HK-2 (cell line): ENCODE data around the gene COL7A1.
A peak's percentile ranks its signal among the peaks of the same experiment; 100 is the strongest.
"Not testable (repeated sequence)": the region's sequence is repeated elsewhere in the genome, so short reads cannot be mapped to it uniquely, and the experiment has no call there.

Experiments used
- DNase-seq: peaks from one replicate; pipeline ENCODE4 v3.0.0-alpha.2; 2018; ENCODE audit not compliant: unreplicated experiment

Gene COL7A1

GRCh38 chr3:48563382-48563918 is 31.7 kb downstream of the COL7A1 start, which contains the start of gene UCN2:
Gene UCN2 (minus strand): TSS chr3:48563781. CDS start chr3:48563124, 657 bp downstream.
- no peak for DNase-seq

- DNase-seq, result no peak
Measured at GRCh38 chr3:48562367-48563095, 32.6 kb downstream of the COL7A1 start.

GRCh38 chr3:48561045-48561736 is 33.9 kb downstream of the COL7A1 start:
- DNase-seq, result peak; percentile 82

DNA sequence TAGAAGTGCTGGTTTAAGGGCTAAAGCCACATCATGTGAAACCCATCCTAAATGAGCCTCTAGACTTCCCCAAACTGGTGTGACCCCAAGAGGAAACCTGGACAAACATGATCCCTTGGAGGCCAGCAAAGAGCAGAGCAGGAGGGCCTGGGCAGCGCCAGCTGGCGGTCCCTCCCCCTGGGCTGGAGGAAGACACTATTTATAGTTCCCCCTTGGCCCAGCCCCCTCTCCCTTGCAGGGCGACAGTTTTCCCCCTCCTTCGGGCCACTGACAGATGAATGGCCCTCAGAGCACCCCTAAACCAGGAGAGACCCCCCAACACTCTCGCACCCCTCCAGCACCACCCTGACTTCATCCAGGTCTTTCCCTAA is 34.5 kb downstream of the COL7A1 start:
- peak; percentile 35 for DNase-seq

DNA sequence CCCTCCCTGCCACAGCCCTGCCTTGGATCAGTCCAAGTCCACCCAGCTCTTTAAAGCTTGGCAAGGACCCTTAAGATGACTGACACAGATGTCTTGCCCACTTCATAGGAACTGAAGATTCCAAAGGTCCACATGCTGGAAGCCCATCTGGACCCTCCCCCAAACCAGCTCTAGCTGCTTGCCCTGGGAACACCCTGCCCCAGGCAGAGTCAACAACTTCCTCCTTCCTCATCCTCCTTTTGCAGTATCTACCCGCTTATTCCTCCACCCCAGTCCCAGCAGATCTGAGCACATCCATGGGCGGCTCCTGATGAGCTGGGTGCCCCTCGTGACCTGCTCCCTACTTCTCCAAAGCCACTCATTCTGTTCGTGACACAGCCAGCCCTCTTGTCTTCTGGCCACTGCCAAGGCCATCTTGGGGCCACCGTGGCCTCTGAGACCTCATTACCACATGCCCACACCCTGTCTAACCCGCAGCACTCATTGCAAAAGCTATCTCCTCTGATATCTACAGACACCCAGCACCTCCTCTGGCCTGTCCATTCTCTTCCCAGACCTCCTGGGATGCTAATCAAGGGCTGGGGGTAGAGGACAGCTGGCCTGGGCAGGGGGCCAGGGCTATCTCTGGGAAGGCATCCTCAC is 36.5 kb downstream of the COL7A1 start:
- no peak for DNase-seq

DNA sequence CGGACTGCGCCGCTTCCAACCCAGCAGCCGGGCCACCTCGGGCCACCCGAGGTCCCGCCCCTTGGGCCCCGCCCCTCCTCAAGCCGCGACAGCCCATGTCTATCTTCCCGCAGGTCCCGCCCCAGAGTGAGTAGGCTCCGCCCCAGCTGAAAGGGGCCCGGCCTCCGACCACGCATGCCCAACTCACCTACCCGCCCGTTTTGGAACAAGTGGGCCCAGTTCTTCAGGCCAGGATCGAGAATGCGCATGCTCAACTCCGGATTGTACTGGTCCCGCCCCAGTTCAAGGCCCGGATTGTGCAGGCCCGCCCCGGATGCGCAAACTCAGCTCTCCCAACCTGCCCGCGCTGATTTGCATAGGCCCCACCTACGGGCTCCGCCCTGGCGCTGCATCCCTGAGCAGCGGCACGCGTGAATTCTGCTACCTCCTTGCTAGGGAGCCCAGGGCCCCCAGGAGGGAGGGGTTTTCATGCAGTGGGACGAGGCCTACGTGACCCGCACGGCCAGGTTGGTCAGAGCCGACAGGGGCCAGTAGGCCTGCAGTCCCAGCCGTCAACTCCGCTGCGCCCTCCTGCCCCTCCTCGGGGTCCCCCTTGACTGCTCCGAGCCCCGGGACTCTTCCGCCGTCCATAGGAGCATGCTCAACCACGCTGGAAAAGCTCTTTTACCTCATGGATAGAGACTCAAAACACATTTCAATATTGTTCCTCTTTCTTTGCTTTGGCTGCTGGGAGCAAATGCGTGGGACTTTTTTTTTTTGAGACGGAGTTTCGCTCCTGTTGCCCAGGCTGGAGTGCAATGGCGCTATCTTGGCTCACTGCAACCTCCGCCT is 38.1 kb downstream of the COL7A1 start, which contains the start of gene PFKFB4:
Gene PFKFB4, minus strand, starts transcription at position 8 of the 831 bp plus-strand sequence. CDS start 26 bp downstream, outside the sequence.
- peak; percentile 98 for DNase-seq

- no peak for DNase-seq
Measured at GRCh38 chr3:48555949-48556795, 39.0 kb downstream of the COL7A1 start.

DNA sequence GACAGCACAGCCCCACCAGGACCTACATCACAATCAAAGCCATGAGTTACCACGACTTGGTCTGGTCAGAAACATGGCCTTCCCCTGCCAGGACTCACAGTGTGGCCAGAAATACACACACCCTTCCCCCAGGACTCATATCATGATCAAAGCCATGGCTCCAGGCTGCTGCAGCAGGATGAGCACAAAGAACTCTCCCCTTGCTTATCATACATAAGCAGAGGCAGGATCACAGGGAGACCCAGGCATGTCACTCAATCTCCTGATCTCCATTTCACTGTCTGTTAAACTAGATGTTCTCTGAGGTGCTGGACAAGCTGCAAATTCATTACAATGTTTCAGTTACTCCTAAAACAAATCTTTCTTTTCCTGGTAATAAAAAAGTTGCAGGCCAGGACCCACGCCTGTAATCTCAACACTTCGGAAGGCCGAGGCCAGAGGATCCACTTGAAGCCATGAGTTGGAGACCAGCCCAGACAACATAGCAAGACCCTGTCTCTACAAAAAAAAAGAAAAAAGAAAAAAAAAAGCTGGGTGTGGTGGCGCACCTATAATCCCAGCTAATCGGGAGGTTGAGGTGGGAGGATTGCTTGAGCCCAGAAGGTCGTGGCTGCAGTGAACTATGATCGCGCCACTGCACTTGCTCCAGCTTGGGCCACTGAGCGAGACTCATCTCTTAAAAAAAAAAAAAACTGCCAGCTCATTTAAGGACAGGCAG is 39.7 kb downstream of the COL7A1 start:
- no peak for DNase-seq

DNA sequence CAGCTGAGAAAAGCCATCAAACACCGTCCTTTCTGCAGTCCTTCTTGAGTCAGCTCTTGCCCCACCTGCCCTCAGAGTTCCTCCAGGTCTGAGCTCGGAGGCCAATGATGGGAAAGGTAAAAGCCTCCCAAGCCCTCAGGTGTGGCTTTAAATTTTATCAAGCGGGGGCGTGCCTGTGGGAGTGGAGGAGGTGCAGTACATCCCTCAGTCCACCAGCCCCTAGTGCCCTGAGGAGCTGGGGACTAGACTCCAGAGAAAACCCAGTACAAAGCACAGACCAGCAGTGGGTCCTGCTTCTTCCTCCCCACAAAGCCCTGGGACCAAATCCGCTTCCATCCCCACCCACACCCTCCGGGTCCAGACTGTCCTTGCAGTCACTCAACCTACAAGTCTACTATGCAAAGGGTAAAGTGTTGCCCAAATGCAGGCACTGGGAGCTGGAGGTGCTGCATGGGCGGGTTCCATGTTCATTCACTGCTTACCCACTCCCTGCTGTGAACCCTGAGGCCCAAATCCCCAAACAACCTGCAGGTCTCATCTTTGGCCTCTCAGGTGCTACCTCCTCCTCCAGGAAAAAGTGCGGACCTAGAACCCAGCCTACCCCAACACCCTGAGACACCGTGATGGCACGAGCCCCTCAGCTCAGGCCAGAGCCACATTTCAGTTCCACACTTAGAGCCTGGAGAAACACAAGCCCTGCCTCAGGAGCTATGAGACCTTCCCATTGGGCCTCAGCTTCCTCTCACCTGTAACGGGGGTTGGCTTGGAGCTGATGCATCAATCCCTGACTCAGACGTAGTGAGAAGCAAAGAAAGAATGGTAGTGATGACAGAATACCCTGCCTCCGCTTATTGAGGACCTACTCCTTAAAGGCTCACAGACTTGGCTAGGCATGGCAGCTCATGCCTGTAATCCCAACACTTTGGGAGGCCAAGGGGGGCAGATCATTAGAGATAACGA is 41.0 kb downstream of the COL7A1 start:
- no peak for DNase-seq

DNA sequence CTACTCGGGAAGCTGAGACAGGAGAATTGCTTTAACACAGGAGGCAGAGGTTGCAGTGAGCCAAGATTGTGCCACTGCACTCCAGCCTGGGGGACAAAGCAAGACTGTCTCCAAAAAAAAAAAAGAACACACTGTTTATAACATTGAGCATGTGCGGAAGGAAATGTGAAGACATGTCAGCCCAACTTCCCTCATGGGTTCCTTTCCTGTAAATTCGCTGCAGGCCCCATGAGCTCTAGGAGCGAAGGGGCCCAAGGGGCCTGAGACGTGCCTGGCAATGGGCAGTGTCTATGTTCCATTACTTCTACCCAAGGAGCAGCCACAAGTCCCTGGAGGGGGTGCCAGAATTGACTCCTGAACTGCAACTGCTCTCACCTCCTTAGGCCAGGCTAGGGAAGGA is 41.8 kb downstream of the COL7A1 start:
- DNase-seq, result no peak

- DNase-seq, result no peak
Measured at GRCh38 chr3:48552111-48552951, 42.8 kb downstream of the COL7A1 start.

GRCh38 chr3:48551651-48552050 is 43.5 kb downstream of the COL7A1 start:
- not testable (repeated sequence) for DNase-seq

DNA sequence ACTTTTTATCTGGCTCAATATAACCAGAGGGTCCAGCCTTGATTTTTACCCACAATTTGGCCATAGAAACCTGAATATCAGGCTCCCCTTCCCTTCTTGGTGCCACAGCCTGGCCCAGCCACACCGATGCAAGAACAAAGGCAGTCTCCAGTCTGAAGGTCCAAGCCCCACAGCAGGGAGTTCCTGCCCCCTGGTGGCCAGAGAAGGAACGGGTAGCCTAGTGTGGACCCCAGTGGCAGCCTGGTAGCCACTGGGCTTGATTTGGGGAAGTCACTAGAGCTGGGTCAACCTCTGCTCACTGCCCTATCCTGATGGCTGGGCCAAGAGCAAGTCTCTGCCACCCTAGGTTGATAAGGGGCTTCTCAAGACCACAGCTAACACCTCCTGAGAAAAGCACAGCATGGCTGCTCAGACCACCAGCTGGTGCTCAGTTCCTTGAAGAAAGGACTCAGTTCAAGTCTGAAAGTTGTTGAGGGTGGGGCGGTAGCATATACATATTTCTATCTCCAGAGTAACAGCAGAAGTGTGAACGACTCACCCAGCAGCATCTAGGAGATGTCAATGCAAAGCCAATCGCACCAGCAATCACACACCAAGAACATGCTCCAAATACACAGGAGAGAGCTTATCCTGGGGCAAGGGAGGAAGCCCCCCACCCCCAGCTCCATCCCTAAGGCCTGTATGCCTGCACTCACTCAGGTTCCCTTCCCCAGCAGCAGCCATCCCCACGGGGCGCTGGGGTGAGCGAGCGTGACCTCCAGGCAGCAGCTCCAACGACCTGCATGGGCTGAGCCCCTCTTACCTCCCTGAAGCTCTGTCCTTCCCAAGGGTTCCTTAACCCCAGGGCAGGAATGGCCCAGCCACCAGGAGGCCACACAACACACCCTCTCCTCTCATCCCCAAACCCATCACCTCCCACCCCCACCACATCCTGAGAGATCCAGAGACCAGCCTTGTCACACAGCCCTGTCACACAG is 46.1 kb downstream of the COL7A1 start:
- peak; percentile 68 for DNase-seq

- no peak for DNase-seq
Measured at GRCh38 chr3:48548126-48548525, 47.0 kb downstream of the COL7A1 start.

GRCh38 chr3:48546203-48546829 is 48.8 kb downstream of the COL7A1 start:
- DNase-seq, result no peak

- DNase-seq, result no peak
Measured at GRCh38 chr3:48544141-48544540, 51.0 kb downstream of the COL7A1 start.
